B cell (primary cell): ENCODE data around the gene TRIM44. TPM values are rescaled to one million over a fixed set of nuclear protein-coding genes. Genes with fewer than 3 reads are reported as not detected.

Experiments used
- ATAC-seq: fragments of 200-7000 bp; cut with Tn5 transposase; one replicate; pipeline ENCODE4 v1.10.0; 2021; ENCODE audit warnings: low read depth, mild to moderate bottlenecking, moderate number of reproducible peaks, moderate library complexity
- CTCF ChIA-PET: fragments of 350-600 bp; sonication (Branson Sonifier 250); formaldehyde crosslinking; loops from one replicate; lab custom pipeline; 2021; ENCODE audit warnings: antibody characterized with exemption, inconsistent platforms; lab: Charles Lee
- POLR2A ChIA-PET: fragments of 350-600 bp; sonication (Branson Sonifier 250); formaldehyde crosslinking; loops from one replicate; lab custom pipeline; 2021; ENCODE audit warnings: antibody characterized with exemption; lab: Charles Lee
- DNase-seq: peaks from one replicate; pipeline ENCODE4 v3.0.0; 2013
- H2AFZ ChIP-seq: 2 replicates; pipeline ENCODE4 v1.6.1; 2012; ENCODE audit warnings: mild to moderate bottlenecking, low read depth, low read length; ENCODE audit not compliant: insufficient read depth, poor library complexity, severe bottlenecking
- H3K27ac ChIP-seq, 2 donors: 1 replicate in 1 of 2; 2 replicates in 1 of 2; pipeline ENCODE4 v1.5.1; 2012 to 2013; ENCODE audit warnings: low read length in 2 of 2, mild to moderate bottlenecking in 2 of 2, moderate library complexity in 1 of 2
- H3K27me3 ChIP-seq, 4 experiments: fragments of 200-600 bp in 1 of 4; sonication (generic) in 1 of 4; replicated peaks in 1 of 4; 1 replicate in 2 of 4; 2 replicates in 2 of 4; pipeline versions ENCODE4 v1.6.1 to v1.7.0; 2013 to 2016; ENCODE audit warnings: low read length in 3 of 4, mild to moderate bottlenecking in 2 of 4, mixed read lengths in 1 of 4, moderate library complexity in 1 of 4; ENCODE audit not compliant: insufficient read depth in 4 of 4, control insufficient read depth in 3 of 4; ENCODE audit errors: control extremely low read depth in 1 of 4
- H3K36me3 ChIP-seq, 2 experiments: replicated peaks in 1 of 2; 1 replicate in 1 of 2; 2 replicates in 1 of 2; pipeline versions ENCODE4 v1.6.1 to v1.7.1; 2013; ENCODE audit warnings: low read length in 1 of 2; ENCODE audit not compliant: insufficient read depth in 2 of 2, control insufficient read depth in 1 of 2; ENCODE audit errors: control extremely low read depth in 1 of 2, extremely low read depth in 1 of 2
- H3K4me1 ChIP-seq, 2 donors: fragments of 200-600 bp in 1 of 2; sonication (generic) in 1 of 2; 1 replicate in 1 of 2; 2 replicates in 1 of 2; pipeline versions ENCODE4 v1.5.1 to v1.6.1; 2013 to 2017; ENCODE audit warnings: low read length in 2 of 2; ENCODE audit not compliant: control insufficient read depth in 2 of 2, insufficient read depth in 2 of 2
- H3K4me2 ChIP-seq: replicated peaks from 2 replicates; pipeline ENCODE3; 2012; ENCODE audit warnings: mild to moderate bottlenecking, low read depth, low read length; ENCODE audit not compliant: poor library complexity, severe bottlenecking
- H3K4me3 ChIP-seq, 5 experiments: fragments of 200-600 bp in 1 of 5; sonication (generic) in 1 of 5; 1 replicate in 3 of 5; 2 replicates in 2 of 5; pipeline versions ENCODE4 v1.5.1 to v1.7.0; 2011 to 2016; ENCODE audit warnings: low read length in 4 of 5, mild to moderate bottlenecking in 4 of 5, low read depth in 2 of 5, control low read depth in 1 of 5, moderate library complexity in 1 of 5; ENCODE audit not compliant: insufficient read depth in 1 of 5; ENCODE audit errors: control extremely low read depth in 1 of 5, extremely low read depth in 1 of 5
- H3K79me2 ChIP-seq: fragments of 200-600 bp; sonication (generic); one replicate; pipeline ENCODE4 v1.6.0; 2016; ENCODE audit warnings: low read length; ENCODE audit not compliant: control insufficient read depth, insufficient read depth
- H3K9ac ChIP-seq: fragments of 200-600 bp; sonication (generic); 2 replicates; pipeline ENCODE4 v1.6.1; 2017; ENCODE audit warnings: mild to moderate bottlenecking, low read length, moderate library complexity
- H3K9me3 ChIP-seq, 3 donors: one replicate each; pipeline versions ENCODE4 v1.6.1 to v1.7.1; 2013; ENCODE audit warnings: low read length in 2 of 3; ENCODE audit not compliant: control insufficient read depth in 2 of 3, insufficient read depth in 1 of 3; ENCODE audit errors: control extremely low read depth in 1 of 3
- H4K20me1 ChIP-seq: 2 replicates; pipeline ENCODE4 v1.6.0; 2012; ENCODE audit warnings: mild to moderate bottlenecking, low read length; ENCODE audit not compliant: insufficient read depth, control insufficient read depth, poor library complexity, severe bottlenecking
- H3K27ac Mint-ChIP-seq: one replicate; pipeline ENCODE4 v1.8.0; 2021; ENCODE audit warnings: mixed read lengths
- H3K27me3 Mint-ChIP-seq: one replicate; pipeline ENCODE4 v1.8.0; 2021; ENCODE audit warnings: mixed read lengths
- H3K4me1 Mint-ChIP-seq: one replicate; pipeline ENCODE4 v1.8.0; 2021; ENCODE audit warnings: mixed read lengths
- H3K4me3 Mint-ChIP-seq: one replicate; pipeline ENCODE4 v1.8.0; 2021; ENCODE audit warnings: mixed read lengths
- H3K9me3 Mint-ChIP-seq: one replicate; pipeline ENCODE4 v1.8.0; 2022; ENCODE audit warnings: mixed read lengths; ENCODE audit not compliant: insufficient read depth
- CTCF ChIP-seq: fragments of 200-600 bp; IDR thresholded peaks from one replicate; pipeline ENCODE4 v1.8.0; 2022; ENCODE audit warnings: antibody characterized with exemption, mild to moderate bottlenecking
- EZH2 ChIP-seq: IDR thresholded peaks from 2 replicates; pipeline ENCODE4 v1.6.1; 2012; ENCODE audit warnings: borderline replicate concordance, low read depth, mild to moderate bottlenecking, moderate library complexity, low read length; ENCODE audit not compliant: insufficient read depth, poor library complexity, severe bottlenecking
- WGBS: methylation state at CpG from one replicate; pipeline ENCODE4 v1.1.5; 2013; ENCODE audit warnings: missing lambda C conversion rate; ENCODE audit not compliant: insufficient coverage; 5-methylcytosine and 5-hydroxymethylcytosine counted together
- intact Hi-C: fragments of 100-400 bp; cut with micrococcal nuclease; formaldehyde crosslinking; loops from one replicate; pipeline ENCODE4 v1.10.0; 2022
- polyA plus RNA-seq: library from polyadenylated mRNA; depleted of rRNA; stranded (reverse); fragments of >200 nt; gene quantifications from 2 replicates; pipeline ENCODE4 v1.2.3, GENCODE V29; 2012
- total RNA-seq, 2 donors: library from RNA; stranded (reverse); fragments of 120-200 nt in 1 of 2; gene quantifications; 1 replicate in 1 of 2; 2 replicates in 1 of 2; pipeline versions ENCODE4 v1.2.3 to v1.2.4, GENCODE V29; 2013 to 2022

The TRIM44 gene
- total and polyA plus RNA-seq, 2 donors (not counting 1 experiment from before 2014, with no cell fraction given): 39.1 to 71.1 TPM

- Histone ChIP-seq H3K9me3 (peaks cover 0 to 5% (median 0%) of the 10 kb centered on the region in 3 donors), H3K27me3 (no peaks in the 10 kb centered on the region), H3K4me2 (no peak overlapping the region), H4K20me1 (peaks cover 49% of the 10 kb centered on the region), H3K4me3 (no peak overlapping the region), H3K27ac (no peak overlapping the region), H3K36me3 (peaks cover 3 to 9% of the 10 kb centered on the region in 2 experiments), H3K79me2 (peaks cover 2% of the 10 kb centered on the region), H3K9ac (no peak overlapping the region), H2AFZ (no peak overlapping the region), H3K4me1 (peaks cover 9 to 10% of the 10 kb centered on the region in 2 donors)
- Mint-ChIP-seq H3K27me3 (no peaks in the 10 kb centered on the region), H3K27ac (no peak overlapping the region), H3K9me3 (peaks cover 2% of the 10 kb centered on the region), H3K4me1 (peaks cover 23% of the 10 kb centered on the region), H3K4me3 (no peak overlapping the region)
- ChIA-PET CTCF (interaction anchor here (1.6 kb wide), 1 partner anchor 23 kb away, joined by 7 read pairs; no protein-coding TSS in a partner anchor), POLR2A (no interaction called here)
- intact Hi-C loops: no loop called here
- ATAC-seq (no peak), DNase-seq (no peak)
- WGBS: 100% methylated on average over 1 of the region's 1 CpG
- no peak for TF ChIP-seq EZH2
- TF ChIP-seq CTCF: no peak
Measured at GRCh38 chr11:35798983-35799382, 136.4 kb downstream of the TRIM44 start.

- peaks cover 46% of the 10 kb centered on the region for H4K20me1 ChIP-seq
- H3K4me1 ChIP-seq: peaks cover 9 to 10% of the 10 kb centered on the region in 2 donors
- intact Hi-C loops: no loop called here
- peaks cover 3 to 9% of the 10 kb centered on the region in 2 experiments for H3K36me3 ChIP-seq
- ChIA-PET CTCF (interaction anchor here (1.6 kb wide), 1 partner anchor 22 kb away, joined by 7 read pairs; no protein-coding TSS in a partner anchor), POLR2A (no interaction called here)
- no peak overlapping the region for H3K4me3 ChIP-seq
- Mint-ChIP-seq H3K9me3 (peaks cover 2% of the 10 kb centered on the region), H3K27ac (peak overlapping the region; percentile 21), H3K4me3 (no peak overlapping the region), H3K27me3 (no peaks in the 10 kb centered on the region), H3K4me1 (peaks cover 23% of the 10 kb centered on the region)
- no peak overlapping the region for H3K27ac ChIP-seq
- WGBS: 100% methylated on average over 1 of the region's 3 CpGs
- DNase-seq (no peak), ATAC-seq (no peak)
- no peak for TF ChIP-seq EZH2
- TF ChIP-seq CTCF: no peak
- no peak overlapping the region for H3K4me2 ChIP-seq
- H3K9ac ChIP-seq: no peak overlapping the region
- H3K27me3 ChIP-seq: no peaks in the 10 kb centered on the region
- H3K79me2 ChIP-seq: no peaks in the 10 kb centered on the region
- H3K9me3 ChIP-seq: peaks cover 0 to 5% (median 0%) of the 10 kb centered on the region in 3 donors
- H2AFZ ChIP-seq: no peak overlapping the region
Measured at GRCh38 chr11:35799655-35800054, 137.1 kb downstream of the TRIM44 start.
